Fibroblast of skin of abdomen (primary cell): ENCODE data around the gene ABHD16A.
"Not testable (repeated sequence)": the region's sequence is repeated elsewhere in the genome, so short reads cannot be mapped to it uniquely, and the experiment has no call there.

ENCODE experiments used
- DNase-seq: peaks from one replicate; pipeline ENCODE4 v3.0.0-alpha.2; 2013

The ABHD16A gene

DNA sequence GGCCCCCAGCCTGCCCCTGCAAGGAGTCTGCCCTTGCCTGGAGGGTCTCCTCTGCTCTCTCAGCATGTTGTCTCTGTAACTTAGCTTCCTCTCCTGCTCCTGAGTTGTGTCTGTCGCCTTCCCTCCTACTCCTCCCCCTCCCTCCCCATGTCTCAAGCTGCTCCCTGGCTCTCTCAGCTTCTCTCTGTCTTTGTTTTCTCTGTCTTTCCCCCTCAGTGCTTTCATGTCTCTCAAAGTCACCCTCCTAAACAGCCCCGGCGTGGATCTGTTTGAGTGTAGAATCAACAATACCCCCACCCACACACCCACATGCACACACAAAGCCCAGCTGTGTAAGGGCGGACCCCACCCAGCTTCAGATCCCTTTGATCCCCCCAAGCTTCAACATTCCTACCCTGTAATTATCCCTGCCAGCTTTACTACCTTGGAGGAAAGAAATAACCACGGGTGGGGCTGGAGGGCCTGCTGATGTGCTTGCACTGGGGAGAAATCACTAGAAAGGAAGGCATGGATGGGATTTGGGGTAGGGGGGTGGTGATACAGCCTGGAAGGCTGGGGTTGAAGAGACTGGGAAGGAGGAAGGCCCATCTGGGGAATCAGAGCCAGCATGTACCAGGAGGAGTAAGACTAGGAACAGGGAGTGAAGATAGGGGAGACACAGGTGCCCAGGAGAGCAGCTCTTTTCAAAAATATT, 11.0 kb upstream of the ABHD16A start:
- DNase-seq: no peak

DNA sequence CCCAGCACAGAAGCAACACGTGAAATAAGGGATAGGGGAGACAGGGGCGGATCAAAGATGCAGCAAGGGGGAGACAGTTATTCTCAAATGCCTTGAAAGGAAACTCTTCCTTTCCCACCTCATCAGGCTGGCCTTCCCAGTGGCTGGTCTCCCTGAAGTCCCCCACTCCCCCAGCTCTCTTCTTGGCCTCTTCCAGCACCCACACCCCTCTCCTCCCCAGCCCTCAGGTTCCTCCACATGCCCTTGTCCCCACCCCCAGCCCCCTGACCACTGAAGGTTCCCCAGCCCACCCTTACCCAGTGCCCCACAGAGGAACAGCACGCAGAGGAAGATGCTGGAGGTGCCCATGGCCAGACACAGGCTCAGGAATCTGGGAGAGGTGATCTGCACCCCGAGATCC, 10.3 kb upstream of the ABHD16A start:
- no peak for DNase-seq

DNA sequence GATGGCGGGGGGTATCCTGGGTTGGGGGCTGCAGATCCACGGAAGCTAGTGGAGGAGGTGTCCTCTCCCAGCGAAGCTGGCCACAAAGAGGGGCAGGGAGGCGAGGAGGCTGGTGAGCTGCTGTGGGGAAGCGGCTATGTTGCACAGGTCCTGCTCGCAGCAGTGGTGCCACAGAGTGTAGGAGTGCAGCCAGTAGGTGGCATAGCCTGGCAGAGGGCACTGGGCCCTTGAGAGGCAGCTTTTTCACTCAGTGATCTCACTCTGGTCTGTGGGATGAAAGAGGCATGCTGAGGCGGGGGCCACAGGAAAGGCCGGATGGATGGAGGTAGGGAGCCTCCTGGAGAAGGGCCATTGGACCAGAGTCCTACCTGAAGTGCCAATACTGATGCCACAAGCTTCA, 9.2 kb upstream of the ABHD16A start:
- DNase-seq: no peak

DNA sequence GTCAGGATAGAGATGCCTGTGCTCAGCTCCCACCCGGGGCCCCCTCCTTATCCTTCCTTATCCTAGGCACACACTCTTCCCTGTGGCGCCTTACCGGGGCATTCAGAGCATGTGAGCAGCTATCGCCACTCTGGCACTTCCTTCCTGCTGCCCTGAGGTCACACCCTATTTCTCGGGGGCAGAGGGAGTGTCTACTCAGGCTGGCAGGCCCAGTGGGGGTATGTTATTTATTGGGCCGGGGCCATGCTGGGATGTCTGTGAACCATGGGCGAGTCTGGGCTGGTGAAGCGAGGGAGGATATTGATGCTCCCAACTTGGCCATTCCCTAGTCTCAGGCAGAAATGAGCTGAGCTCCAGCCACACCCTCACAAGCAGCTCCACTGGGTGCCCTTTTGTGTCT, 8.1 kb upstream of the ABHD16A start:
- no peak for DNase-seq

DNA sequence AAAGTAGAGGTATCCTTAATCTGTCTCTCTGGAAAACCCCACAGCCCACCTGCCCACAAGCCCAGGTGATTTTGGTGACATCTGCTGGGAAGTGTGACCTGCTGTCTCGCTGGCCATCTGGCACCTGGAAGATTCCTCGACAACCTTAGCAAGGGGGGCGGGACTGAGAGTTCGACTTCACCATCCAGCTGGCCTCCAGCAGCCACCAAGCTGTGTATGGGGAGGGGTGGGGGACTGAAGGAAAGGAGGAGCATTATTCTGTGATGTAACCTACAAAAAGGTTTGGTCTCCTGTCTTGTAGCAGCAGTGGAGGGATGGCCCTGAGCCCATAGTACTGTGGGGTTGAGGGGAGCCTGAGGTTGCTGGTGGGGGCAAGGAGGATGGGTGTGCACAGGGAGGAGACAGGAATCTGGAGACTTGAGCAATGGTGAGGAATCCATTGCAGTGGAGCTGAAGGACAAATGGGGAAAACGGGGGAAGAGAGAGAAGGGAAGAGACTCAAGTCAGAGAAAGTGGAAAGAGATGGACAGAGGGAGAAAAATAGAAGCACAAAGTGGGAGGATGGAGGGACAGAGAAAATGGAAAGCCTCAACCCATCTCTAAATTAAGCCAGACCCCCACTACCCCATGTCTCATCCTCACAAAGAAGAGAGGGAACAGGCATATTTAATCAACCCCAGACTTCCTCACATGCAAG, 7.5 kb upstream of the ABHD16A start:
- no peak for DNase-seq

DNA sequence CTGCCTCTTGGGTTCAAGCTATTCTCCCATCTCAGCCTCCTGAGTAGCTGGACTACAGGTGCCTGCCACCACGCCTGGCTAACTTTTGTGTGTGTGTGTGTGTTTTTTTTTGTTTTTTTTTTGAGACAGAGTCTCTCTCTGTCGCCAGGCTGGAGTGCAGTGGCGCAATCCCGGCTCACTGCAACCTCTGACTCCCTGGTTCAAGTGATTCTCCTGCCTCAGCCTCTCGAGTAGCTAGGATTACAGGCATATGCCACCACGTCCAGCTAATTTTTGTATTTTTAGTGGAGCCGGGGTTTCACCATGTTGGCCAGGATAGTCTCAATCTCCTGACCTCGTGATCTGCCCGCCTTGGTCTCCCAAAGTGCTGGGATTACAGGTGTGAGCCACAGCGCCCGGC, 6.0 kb upstream of the ABHD16A start:
- not testable (repeated sequence) for DNase-seq

DNA sequence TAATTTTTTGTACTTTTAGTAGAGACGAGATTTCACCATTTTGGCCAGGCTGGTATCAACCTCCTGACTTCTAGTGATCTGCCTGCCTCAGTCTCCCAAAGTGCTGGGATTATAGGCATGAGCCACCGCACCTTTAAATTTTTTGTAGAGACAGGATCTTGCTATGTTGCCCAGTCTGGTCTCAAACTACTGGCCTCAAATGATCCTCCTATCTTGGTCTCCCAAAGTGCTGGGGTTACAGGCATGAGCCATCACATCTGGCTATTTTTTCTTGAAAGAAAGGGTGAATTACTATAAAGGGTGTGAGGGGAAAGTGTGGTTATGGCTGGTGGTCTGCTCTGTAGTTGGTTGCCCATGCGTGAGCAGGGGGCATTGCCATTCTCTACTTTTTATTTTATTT, 5.1 kb upstream of the ABHD16A start:
- DNase-seq: no peak

DNA sequence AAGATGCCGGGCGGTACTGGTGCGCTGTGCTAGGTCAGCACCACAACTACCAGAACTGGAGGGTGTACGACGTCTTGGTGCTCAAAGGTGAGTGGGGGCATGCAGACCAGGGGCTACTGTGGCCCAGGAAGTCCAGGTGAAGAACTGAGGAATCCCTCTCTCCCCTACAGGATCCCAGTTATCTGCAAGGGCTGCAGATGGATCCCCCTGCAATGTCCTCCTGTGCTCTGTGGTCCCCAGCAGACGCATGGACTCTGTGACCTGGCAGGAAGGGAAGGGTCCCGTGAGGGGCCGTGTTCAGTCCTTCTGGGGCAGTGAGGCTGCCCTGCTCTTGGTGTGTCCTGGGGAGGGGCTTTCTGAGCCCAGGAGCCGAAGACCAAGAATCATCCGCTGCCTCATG, 4.6 kb upstream of the ABHD16A start:
- DNase-seq: no peak

DNA sequence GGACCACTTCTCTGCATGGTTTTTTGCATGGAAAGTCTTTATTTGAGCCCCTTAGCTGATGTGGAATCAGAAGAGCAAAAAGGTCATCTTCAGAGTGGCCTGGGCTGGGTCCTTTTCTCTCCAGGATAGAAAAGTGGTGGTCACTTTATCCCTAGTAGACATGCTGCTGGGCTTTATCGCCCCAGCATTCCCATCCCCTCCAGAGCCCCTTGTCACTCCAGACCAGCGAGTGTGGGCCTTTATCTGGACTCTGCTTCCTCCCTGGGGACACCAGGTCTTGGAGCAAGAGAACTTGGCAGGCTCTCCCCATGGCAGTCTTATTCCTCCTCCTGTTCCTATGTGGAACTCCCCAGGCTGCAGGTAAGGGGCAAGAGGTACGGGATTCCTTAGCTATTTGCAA, 3.5 kb upstream of the ABHD16A start, which contains the start of gene LY6G6F:
Gene LY6G6F, plus strand, starts transcription at position 268 of the 400 bp plus-strand sequence. Its CDS starts 41 bp downstream, at position 309.
- no peak for DNase-seq

DNA sequence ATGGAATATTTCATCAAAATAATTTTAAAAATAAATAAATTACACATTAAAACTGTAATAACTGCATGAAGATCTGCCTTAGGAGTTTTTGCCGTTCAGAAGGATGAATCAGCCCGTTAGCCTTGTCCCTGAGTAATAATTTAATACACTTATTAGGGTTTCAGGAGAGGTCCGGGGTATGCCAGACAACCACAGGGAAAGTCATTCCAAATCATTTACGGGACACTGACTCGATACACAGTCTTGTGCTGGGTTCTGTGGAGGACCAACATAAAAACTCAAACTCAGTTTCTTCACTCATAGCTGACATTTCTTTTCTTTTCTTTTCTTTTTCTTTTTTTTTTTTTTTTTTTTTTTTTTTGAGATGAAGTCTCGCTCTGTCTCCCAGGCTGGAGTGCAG, 2.8 kb upstream of the ABHD16A start:
- DNase-seq: no peak

DNA sequence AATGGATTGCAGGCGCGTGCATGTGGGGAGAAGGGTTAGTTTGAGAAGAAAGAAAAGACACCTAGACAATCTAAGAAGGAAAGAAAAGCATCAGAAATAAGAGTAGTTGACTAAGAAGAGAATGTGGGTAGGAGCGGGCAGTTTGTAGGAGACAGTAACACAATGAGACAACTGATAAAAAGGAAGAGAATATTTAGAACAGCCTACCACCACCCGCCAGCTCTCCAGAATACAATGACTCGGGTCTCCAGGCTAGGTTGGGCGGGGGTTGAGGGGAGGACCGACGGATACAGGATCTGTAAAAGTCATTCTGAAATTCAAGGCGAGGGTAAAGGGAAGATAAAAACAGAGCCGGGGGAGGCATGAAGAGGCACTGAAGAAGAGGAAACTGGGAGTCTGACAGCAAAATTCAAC, 712 bp downstream of the ABHD16A start:
- no peak for DNase-seq

DNA sequence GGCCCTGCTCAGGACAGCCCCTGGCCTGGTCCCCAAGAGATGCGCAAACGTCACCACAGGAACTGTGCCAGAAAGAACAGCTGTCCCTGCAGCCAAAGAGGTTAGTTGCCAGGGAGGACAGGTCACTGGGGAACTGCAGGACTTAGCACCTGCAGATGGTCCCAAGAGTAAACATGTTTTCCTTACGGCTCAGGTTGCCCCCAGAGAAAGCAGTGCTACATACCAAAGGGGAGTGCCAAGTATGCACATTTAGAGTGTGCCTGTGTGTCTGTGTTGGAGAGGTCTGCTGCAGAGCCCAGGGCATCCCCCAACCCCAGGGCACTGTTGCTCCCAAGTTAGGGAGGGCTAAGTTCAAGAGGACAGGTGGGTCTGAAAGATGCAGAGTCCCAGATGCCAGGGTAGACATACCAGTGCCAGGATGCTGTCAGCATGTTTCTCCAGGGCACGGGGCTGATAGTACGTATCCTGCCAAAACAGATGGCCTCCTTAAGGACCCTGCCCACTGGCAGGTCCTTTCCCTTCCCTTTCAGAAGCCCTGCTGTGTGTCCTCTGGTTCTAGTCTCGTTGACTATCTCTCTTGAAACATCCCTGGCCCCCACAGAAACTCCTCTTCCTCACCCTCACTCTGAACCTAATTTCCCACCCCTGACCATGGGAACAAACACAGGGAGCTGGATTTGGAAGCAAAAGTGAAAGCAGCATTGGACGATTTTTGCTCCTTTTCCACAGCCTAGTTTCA, 1.3 kb downstream of the ABHD16A start:
- DNase-seq: no peak

DNA sequence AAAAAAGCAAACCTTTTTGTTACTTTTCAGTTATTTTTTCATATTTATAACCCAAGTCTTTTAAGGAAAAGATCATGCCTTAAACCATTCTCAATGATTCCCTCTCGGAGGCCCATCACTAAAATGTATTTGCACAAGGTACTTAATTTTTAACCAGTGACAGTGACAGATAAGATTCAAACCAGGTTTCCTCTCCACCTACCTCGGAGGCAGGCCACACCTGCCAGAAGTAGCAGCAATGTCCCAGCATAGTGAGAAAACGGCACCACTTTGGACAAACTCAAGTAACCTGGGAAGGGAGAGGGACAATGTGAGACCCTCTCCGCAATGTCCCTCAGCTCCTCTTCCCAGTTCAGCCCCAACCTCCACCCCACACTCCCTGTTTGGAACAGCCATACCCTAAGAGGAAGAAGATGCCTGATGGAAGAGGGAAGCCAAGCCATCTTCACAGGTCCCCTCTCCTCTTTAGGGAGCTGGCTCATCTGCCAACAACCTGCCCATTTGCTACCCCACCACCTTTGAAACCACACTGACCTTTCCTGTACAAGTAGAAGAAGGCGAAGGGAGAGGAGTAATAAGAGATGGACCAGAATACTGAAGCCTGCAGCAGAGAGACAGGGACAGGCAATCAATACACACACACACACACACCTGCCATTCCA, 2.3 kb downstream of the ABHD16A start:
- DNase-seq: no peak

DNA sequence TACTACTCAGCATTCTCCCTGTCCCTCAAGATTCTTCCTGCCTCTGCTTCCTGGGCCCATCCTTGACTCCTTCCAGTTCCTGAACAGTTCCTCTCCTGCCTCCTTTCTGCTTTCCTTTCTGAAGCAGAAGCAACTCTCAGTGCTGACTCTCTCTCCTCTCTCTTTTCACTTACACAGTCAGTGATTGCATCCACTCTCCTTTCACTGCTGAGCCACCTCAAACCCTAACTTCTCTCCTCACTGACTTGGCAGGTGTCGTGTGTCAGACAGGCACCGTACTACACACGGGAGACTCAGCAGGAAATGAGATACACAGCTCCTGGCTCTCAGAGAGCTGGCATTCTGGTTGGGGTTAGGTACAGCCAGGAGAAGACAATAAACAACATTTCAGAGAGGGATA, 5.6 kb downstream of the ABHD16A start:
- DNase-seq: no peak

DNA sequence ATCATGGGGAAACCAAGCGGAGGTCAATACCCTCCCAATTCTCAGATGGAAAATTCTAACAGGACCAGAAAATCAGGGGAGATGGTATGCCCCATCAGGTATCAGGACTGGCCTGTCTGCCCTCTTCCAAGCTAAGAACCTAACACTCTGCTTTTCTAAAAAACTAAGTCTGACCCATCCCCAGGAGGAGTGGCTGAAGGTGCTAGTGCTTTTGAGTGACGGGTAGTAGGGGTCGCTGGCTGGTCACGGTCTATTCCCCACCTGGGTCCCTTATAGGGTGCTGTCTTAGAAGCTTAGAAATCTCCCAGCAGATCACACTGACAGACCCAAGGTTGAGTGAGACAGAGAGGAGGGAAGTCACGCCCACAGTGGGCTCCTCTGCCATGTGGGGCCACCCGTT, 9.6 kb downstream of the ABHD16A start:
- DNase-seq: no peak

DNA sequence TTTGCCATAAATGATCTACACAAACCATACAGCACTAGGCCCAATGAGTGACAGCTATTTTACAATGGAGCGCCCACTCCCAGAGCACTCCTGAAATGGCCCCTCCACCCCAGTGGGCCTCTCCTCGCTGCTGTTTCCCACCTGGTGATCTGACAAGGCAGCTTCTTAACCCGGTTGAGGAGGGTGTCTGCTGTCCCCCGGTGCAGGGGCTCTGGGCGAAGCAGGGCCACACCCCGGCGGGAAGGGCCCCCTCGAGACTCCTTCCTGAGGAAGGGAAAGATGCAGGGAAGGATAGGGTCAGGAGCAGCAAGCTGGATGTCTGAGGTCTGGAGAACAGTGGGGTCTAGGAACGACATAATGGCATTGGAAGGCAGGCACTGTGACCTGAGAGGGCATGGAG, 10.2 kb downstream of the ABHD16A start:
- no peak for DNase-seq

DNA sequence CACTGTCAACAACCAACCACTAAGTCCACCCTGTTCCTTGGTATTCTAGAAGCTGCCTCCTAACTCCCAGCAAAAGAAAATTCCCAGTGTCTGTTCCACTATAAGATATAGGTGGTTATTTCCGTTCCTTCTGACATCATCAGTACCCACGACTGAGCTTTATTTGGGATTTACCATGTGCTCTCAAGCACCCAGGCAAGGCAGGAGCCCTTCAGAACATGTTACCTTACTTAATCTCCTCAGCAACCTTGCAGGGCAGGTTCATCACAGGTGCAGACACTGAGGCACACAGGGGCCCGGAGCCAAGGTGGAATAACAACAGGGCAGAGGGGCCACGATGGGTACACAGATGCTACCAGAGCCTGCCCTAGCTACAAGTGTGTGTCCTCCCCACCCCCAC, 10.8 kb downstream of the ABHD16A start:
- DNase-seq: no peak

DNA sequence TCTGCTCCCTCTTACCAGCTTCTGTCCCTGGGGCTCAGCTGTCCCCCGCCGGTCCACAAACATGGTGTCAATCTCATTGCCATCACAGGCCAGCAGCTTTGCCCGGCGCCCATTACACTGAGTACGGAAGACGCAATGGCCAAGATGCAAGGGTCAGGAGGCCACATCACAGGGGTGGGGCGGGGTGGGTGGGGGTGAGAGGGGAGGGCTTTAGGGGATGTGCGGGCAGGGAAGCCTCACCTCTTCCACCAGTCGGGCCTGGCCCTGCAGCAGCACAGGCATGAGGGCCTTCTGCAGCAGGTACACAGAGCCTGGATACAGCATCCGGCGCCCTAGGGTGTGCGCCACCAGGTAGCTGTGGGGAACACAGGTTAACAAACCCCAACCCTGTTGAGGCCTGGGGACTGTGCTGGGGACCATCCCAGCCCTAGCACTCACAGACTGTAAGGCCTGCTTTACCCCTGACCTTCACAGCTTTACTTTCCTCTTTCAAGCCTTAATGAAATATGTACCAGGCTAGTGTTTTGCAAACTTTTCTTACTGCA, 11.5 kb downstream of the ABHD16A start:
- no peak for DNase-seq

DNA sequence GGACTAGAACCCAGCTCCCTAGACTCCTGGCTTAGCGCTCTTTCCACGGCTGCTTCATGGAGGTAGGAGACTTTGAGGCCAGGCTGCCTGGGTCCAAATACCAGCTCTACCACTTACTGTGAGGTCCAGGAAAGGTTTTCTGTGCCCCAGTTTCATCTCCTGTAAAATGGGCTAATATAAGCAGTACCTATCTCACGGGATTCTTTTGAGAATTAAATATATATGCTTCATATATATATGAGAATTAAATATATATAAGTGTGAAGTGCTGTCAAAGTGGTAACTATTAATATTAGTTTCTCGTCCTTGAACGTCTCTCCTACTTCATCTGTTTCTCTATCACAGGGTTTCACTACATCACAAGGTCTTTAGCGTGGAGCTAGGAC, 12.1 kb downstream of the ABHD16A start:
- no peak for DNase-seq

DNA sequence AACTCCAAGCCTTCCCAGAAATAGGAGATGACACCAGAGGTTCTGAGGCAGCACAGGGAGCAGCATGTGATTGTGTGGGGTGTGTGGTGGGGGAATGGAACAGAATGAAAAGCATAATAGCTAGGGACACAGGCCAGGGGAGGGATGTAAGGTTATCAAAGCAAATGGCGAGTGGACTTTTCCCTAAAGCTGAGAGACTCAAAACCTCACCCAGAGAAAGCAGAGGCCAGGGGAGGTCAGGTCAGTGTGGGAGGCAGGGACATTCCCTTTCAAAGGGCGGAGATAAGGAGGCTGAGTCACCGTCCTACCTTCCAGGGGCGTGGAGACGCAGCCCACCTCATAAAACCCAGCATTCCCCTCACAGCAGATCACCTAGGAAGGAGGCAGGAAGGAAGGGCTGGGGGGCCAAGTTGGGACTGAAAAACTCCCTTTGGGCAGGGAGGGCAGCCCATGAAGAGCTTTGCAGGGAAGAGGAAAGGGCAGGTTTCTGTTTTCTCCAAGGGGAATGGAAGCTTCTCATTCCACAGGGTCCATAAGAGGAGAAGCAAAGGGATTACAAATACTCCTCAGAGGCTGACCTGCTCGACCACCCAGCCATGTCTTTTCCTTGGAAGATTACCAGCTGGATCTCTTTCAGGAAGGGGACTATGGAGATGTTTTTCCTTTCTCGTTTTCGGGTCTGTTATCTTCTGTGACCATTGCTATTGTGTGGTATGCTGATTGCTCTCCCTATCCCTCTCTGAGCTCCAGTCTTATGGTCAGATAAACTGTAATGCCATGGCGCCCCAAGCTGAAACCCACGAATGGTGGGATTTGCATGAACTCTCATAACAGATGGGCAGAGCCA, 12.7 kb downstream of the ABHD16A start:
- no peak for DNase-seq

DNA sequence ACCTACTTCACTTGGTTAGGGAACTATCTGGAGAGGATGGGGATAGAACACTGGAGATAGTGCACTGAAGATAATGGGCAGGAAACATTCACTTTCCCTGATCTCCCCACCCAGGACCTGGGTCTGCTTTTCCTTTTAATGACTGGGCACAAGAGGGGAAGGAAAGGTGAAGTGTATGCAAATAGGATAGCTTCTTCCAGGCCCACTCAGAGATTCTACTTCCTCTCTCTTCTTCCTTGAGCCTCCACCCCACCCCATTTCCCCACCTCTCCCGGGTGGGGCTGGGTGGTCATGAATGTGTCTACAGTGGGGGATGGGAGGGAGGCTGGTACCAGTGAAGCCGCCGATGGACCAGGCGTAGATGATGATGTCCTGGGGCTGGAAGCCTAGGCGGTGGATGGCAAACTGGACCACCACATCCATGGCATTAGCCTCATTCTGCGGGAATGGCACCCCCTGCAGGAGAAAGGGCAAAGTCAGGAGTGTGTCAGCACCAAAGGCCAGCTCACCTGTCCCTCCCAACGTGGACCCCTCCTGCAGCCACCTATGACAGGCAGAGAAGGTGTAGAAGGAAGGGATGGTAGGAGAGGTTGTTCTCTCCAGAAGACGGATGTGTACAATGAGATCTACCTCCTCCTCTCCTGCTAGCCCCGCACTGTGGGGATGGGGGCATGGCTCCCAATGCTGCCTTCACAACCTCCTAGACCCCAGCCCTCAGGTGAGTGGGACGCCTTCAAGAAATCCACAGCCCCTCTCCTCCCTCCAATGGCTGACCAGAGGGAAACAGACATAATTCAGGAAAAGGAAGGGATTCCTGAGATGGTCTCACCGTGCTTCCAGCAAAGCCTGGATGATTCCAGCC, 13.6 kb downstream of the ABHD16A start:
- DNase-seq: no peak
